Choroid plexus epithelial cell (primary cell): ENCODE data around the gene CHMP4A.

Source experiments
- DNase-seq: peaks from one replicate; pipeline ENCODE4 v3.0.0-alpha.2; 2010; ENCODE audit warnings: low read depth
- H3K4me3 ChIP-seq: 2 replicates; pipeline ENCODE4 v1.5.1; 2011; ENCODE audit warnings: low read depth, mild to moderate bottlenecking, control low read depth, low read length, moderate library complexity
- CTCF ChIP-seq: conservative IDR thresholded peaks from 2 replicates; pipeline ENCODE4 v1.5.1; 2011; ENCODE audit warnings: low read depth, mild to moderate bottlenecking, control low read depth, inconsistent platforms, low read length, moderate library complexity

The CHMP4A gene

GRCh38 chr14:24189460-24189859, 23.8 kb downstream of the CHMP4A start:
- no peak for TF ChIP-seq CTCF
- no peak overlapping the region for H3K4me3 ChIP-seq
- DNase-seq, result no peak

- peak overlapping the region; percentile 41 for H3K4me3 ChIP-seq
- no peak for TF ChIP-seq CTCF
Observed at GRCh38 chr14:24189059-24189375, 24.3 kb downstream of the CHMP4A start.

GRCh38 chr14:24188251-24189058, 24.8 kb downstream of the CHMP4A start, which contains the start of gene IPO4:
IPO4 (minus strand) TSS chr14:24188816; CDS start chr14:24188787, 29 bp downstream.
- no peak for TF ChIP-seq CTCF
- peak; percentile 99 for DNase-seq
- peak within 1 kb of the TSS; percentile 81 for H3K4me3 ChIP-seq

More at GRCh38 chr14:24189059-24189375, 24.3 kb downstream of the CHMP4A start:
- DNase-seq, result no peak

- no peak for DNase-seq
- peak overlapping the region; percentile 81 for H3K4me3 ChIP-seq
- no peak for TF ChIP-seq CTCF
Observed at GRCh38 chr14:24187539-24187915, 25.8 kb downstream of the CHMP4A start.

GRCh38 chr14:24186831-24187538, 26.3 kb downstream of the CHMP4A start:
- TF ChIP-seq CTCF, result no peak
- no peak overlapping the region for H3K4me3 ChIP-seq
- DNase-seq, result no peak

- H3K4me3 ChIP-seq, result no peak overlapping the region
- no peak for TF ChIP-seq CTCF
- DNase-seq, result no peak
Observed at GRCh38 chr14:24185741-24186140, 27.5 kb downstream of the CHMP4A start.
